ENCODE measurements around the gene SH3BGRL3. TPM values are rescaled to one million over a fixed set of nuclear protein-coding genes. Genes with fewer than 3 reads are reported as not detected.
A peak's percentile ranks its signal among the peaks of the same experiment; 100 is the strongest.
"Not testable (repeated sequence)": the region's sequence is repeated elsewhere in the genome, so short reads cannot be mapped to it uniquely, and the experiment has no call there.

SH3BGRL3 gene
- total RNA-seq, 1 donor from 2014 or later, result 169 TPM

DNA sequence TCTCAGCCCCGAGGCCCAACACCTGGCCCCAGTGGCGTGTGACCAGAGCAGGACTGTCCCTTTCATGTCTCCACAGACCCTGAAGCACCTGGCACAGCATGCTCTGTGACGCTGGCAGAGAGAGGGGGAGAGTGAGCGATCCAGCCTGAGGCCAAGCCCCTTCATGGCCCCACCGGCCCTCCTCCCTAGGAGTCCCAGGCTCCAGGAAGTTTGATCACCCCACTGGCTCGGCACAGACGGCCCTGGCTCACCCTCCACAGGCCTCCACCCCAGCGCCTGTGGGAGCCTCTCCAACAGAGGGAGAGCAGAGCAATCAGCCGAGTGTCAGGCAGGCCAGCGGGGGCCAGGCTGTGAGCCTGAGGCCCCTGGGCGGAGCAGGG lies 11.0 kb downstream of the SH3BGRL3 start:
- Histone ChIP-seq H3K4me3 (no peak overlapping the region), H3K4me1 (peaks cover 53% of the 10 kb centered on the region), H3K27me3 (no peaks in the 10 kb centered on the region), H3K9me3 (no peaks in the 10 kb centered on the region), H3K36me3 (no peaks in the 10 kb centered on the region), H3K27ac (peak overlapping the region; percentile 81)
- no peak for DNase-seq
- ATAC-seq, result no peak
- no peak for TF ChIP-seq CTCF (IDR thresholded peaks at IDR 0.05)
- intact Hi-C loops (cut with DNase I), result no loop called here

DNA sequence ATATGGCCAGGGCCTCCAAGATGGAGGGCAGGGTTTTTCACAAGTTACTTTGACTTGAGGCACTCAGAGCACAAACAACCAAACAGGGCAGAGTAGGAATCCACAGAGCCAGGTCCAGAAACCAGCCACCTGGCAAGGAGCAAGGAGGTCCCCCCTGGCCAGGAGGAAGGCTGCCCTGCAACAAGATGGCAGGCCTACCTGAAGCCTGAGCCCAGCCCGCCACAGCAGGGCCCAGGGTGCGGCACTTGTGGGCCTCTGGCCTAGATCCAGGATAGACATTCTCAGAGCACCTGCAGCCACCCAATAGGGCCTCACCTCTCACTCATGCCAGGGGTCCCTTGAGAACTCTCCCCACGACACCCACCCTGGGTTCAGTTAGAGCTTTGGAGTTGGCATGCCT lies 11.5 kb downstream of the SH3BGRL3 start:
- Histone ChIP-seq H3K4me1 (peaks cover 47% of the 10 kb centered on the region), H3K27me3 (no peaks in the 10 kb centered on the region), H3K27ac (peak overlapping the region; percentile 81), H3K4me3 (no peak overlapping the region), H3K36me3 (no peaks in the 10 kb centered on the region), H3K9me3 (no peaks in the 10 kb centered on the region)
- intact Hi-C loops (cut with DNase I), result no loop called here
- DNase-seq (no peak), ATAC-seq (no peak)
- TF ChIP-seq CTCF (IDR thresholded peaks at IDR 0.05), result no peak

DNA sequence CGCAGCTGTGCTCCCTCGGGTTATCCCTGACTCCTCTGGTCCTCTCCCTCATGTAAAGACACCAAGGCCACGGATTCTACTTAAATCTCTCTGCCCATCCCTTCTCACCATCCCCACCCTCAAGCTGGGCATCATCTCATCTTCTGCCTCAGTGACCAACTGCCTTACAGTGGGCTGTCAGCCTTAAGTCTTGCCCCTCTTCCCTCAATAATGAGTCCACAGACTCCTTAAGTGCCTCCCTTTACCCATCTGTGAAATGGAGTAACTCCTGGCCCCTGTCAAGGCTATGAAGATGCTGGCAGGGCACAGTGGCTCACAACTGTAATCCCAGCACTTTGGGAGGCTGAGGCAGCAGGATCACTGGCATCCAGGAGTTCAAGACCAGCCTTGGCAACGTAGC lies 12.1 kb downstream of the SH3BGRL3 start:
- Histone ChIP-seq H3K4me1 (peaks cover 42% of the 10 kb centered on the region), H3K27me3 (no peaks in the 10 kb centered on the region), H3K36me3 (no peaks in the 10 kb centered on the region), H3K4me3 (no peak overlapping the region), H3K27ac (peak overlapping the region; percentile 81), H3K9me3 (no peaks in the 10 kb centered on the region)
- ATAC-seq (no peak), DNase-seq (no peak)
- intact Hi-C loops (cut with DNase I), result no loop called here
- no peak for TF ChIP-seq CTCF (IDR thresholded peaks at IDR 0.05)

GRCh38 chr1:26292735-26293134 lies 12.8 kb downstream of the SH3BGRL3 start:
- H3K36me3 ChIP-seq; H3K27me3 ChIP-seq; H3K27ac ChIP-seq; intact Hi-C loops (cut with DNase I); H3K9me3 ChIP-seq; ATAC-seq; DNase-seq; H3K4me3 ChIP-seq: not testable (repeated sequence)
- H3K4me1 ChIP-seq, result peaks cover 34% of the 10 kb centered on the region

- no peak for DNase-seq
- H3K27ac ChIP-seq, result no peak overlapping the region
- intact Hi-C loops (cut with DNase I), result no loop called here
Observed at GRCh38 chr1:26293911-26294463, 14.1 kb downstream of the SH3BGRL3 start.

More at GRCh38 chr1:26293911-26294463, 14.1 kb downstream of the SH3BGRL3 start:
- Histone ChIP-seq H3K36me3 (no peaks in the 10 kb centered on the region), H3K4me3 (no peak overlapping the region), H3K27me3 (no peaks in the 10 kb centered on the region), H3K4me1 (peaks cover 28% of the 10 kb centered on the region), H3K9me3 (no peaks in the 10 kb centered on the region)
- TF ChIP-seq CTCF (IDR thresholded peaks at IDR 0.05), result no peak
- no peak for ATAC-seq

All from upper lobe of right lung (tissue), 1 donor.